Right renal pelvis (tissue), 4 donors: ENCODE data around the gene FGF16. TPM values are rescaled to one million over a fixed set of nuclear protein-coding genes. Genes with fewer than 3 reads are reported as not detected.
"Not testable (repeated sequence)": the region's sequence is repeated elsewhere in the genome, so short reads cannot be mapped to it uniquely, and the experiment has no call there.

Experiments used
- DNase-seq, 4 donors: peaks; one replicate each; pipeline ENCODE4 v3.0.0-alpha.2; 2013; ENCODE audit warnings: low read depth in 4 of 4, low spot score in 3 of 4, missing footprints in 1 of 4
- polyA plus RNA-seq, 4 donors: library from polyadenylated mRNA; unstranded; fragments of 120-200 nt; gene quantifications; one replicate each; pipeline ENCODE4 v1.2.1, GENCODE V29; 2013; ENCODE audit not compliant: insufficient read length in 4 of 4

FGF16 gene
- polyA plus RNA-seq, 4 donors = 0.12 to 0.22 (median 0.16) TPM; not detected in 1

DNA sequence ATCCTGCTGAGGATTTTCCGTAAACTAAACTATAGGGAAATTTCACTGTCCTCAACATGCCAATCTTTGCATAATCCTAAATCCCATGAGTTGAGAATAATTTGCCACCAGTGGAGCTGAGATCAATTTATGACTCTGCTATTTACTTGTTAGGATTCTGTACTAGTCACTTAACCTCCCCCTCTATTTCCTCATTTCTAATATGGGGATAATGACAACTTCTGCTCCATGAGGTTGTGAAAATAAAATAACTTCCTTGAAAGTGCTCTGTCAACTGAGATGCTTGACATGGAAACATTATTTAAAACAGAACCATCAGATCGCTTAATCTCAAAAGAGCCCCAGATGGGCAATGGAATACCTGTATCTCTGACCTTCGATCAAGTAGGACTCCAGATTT, 2.6 kb upstream of the FGF16 start:
- DNase-seq = no peak

DNA sequence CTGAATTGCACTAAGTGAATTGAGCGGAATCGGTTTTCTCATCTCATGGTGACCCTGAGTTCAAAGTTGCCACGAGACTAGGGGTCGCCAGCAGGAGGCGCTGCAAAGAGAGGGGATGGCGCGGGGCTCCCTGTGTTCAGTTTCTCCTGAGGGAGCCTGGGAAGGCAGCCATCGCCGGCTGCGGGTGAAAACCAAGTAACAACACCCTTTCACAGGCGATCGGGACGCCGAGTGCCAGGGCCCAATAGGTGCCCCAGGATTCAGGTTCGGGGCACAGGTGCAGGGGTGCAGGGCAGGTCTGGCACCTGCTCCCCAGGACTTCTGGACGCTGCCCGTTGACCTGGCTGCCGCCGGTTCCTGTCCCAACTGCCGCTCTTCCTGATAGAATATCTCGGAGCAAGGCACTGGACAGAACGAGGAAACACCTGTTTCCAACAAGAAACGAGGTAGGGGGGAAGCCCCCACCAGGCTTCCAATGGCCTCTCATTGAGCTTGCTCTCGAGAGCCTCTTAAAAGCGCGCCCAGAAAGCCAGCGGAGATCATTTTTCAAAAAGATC, 1.1 kb upstream of the FGF16 start:
- DNase-seq = no peak

DNA sequence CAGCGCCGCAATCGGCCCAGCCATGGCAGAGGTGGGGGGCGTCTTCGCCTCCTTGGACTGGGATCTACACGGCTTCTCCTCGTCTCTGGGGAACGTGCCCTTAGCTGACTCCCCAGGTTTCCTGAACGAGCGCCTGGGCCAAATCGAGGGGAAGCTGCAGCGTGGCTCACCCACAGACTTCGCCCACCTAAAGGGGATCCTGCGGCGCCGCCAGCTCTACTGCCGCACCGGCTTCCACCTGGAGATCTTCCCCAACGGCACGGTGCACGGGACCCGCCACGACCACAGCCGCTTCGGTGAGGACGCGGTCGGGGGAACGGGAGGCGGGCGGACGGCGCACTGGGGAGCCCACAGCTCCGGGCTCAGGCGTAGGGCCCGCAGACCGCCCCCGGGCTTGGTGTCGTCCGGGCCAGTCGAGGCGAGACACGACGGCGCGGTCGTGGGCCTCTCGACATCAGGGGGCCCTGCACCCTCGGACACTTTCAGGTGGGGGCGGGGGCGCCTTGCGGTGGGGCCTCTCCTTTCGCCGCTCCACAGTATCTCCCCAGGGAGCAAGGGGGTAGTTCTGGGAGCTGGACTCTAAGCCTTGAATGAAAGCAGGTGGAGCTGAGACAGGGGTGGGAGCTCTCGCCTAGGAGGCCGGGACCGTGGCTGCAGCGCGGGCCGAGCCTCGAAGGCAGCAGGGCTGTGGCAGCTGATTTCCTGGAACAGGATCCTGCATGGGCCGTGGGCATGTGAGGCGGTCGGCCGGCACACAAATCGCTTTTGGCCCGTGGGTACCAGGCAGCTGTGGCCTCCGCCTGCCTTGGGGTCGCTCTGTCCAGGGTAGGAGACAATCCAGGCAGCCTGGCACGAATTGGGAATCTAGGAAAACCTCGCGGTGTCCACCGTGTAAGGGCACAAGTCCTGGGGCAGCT, 722 bp downstream of the FGF16 start:
- no peak for DNase-seq

DNA sequence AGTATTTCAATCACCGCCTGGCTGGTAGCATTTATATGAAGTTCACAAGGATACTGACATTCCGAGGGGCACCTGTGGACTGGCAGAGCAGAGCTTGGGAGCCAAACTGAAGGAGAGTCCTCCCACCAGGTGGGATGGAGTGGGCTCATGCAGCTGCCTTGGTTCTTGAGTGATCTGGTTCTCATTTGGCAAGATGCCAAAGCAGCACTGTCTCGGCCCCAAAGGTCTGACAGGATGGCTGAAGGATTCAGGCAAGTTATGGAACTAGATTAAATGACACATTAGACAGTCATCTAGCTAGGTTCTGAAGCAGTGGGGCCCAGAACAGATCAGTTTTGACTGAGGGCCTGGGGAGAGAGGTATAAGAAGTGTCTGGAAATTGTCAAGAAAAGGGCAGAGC, 3.2 kb downstream of the FGF16 start:
- no peak for DNase-seq

DNA sequence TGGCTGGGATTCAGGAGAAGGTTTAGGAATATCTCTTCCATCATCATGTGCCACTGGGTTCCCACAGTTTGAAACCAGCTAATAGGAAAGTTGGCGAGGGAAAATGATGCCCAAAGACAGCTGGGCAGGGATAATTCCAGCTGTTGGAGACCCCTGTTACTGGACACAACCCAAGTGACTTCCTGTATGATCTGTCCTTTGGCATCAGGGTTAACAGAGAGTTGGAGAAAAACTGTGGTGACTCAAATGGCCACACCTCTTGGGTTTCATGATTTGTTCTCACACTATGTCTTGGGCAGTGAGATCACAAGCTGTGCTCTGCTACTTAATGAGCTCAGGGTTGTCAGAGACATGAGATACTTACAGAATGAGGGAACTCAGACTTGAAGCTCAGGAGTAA, 3.8 kb downstream of the FGF16 start:
- DNase-seq = no peak

DNA sequence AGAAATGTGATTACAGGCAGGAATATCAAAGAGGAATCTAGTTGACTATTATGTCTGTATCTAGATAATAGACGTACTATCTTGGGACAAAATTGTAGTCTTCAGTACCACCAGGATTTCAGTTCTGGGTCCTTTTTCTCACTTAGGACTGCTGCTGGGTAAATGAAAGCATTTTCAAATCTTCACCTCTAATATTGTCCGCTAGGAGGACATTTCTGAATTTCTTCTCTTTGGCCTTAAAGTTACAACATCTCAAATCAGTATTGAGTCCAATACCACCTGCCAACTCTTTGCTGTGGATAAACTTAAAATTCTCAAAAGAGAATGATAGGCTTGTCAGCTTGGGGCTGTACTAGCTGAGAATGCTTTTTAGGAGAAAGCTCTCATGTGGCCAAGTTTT, 6.0 kb downstream of the FGF16 start:
- no peak for DNase-seq

DNA sequence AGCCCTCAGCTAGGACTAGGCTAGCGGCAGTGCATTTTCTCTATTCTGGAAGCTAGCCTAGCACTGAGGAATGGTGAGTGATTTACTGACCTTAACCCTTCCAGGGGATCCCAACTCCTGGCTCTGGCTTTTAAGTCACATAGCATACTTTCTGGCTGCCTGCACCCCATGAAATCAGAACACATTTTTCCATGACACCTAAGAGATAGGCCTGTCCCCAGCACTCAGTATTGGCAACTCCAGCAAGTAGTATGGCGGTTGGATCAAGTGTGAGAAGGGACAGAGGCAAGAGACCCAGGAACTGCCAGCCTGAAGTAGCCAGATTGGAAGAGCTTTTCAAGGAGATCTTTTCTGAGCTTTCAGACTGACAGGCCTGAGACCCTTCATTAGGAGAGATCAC, 8.2 kb downstream of the FGF16 start:
- DNase-seq = no peak

DNA sequence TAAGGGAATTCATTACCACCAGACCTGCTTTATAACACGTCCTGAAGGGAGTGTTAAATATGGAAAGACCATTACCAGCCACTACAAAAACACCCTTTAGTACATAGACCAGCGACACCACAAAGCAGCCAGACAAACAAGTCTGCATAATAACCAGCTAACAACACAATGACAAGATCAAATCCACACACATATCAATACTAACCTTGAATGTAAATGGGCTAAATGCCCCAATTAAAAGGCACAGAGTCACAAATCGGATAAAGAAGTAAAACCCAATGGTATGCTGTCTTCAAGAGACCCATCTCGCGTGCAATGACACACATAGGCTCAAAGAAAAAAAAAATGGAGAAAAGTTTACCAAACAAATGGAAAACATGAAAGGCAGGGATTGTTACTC, 36.9 kb downstream of the FGF16 start:
- DNase-seq = no peak

DNA sequence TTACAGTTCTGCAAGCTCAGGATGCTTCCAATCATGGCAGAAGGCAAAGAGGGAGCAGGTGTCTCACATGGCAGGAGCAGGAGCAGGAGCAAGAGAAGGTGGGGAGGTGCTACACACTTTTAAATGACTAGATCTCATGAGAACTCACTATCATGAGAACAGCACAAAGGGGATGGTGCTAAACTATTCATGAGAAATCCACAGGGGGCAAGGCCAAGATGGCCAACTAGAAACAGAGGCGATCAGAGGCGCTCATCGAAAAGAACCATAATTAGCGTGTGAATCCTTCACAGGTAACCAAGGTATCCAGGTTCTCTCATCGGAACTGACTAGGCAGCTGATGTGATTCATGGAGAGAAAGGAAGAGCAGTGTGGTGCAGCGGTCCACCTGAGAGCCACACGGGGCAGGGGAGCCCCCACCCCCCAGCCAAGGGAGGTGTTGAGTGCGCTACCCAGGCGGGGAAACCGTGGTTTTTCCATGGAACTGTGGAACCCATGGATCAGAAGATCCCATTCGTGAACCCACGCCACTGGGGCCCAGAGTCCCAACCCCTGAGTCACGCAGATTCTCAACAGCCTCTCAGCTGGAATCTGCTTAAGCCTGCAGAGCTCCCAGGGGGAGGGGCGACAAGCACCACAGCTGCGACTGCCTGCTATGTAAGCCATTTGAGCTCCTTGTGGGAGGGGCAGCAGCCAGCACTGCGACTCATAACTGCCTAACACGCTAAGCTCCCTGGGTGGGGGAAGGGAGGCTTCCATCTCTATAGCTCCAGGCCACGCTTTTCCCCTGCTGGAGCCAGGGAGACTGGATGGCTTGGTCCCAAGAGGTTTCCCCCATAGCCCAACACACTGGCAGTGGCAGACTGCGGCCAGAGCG, 46.7 kb downstream of the FGF16 start:
- no peak for DNase-seq

DNA sequence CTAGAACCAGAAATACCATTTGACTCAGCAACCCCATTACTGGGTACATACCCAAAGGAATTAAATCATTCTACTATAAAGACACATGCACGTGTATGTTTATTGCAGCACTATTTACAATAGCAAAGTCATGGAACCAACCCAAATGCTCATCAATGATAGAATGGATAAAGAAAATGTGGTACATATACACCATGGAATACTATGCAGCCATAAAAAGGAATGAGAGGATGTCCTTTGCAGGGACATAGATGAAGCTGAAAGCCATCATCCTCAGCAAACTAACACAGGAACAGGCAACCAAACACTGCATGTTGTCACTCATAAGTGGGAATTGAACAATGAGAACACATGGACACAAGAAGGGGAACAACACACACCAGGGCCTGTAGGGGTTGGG, 53.0 kb downstream of the FGF16 start:
- not testable (repeated sequence) for DNase-seq

DNA sequence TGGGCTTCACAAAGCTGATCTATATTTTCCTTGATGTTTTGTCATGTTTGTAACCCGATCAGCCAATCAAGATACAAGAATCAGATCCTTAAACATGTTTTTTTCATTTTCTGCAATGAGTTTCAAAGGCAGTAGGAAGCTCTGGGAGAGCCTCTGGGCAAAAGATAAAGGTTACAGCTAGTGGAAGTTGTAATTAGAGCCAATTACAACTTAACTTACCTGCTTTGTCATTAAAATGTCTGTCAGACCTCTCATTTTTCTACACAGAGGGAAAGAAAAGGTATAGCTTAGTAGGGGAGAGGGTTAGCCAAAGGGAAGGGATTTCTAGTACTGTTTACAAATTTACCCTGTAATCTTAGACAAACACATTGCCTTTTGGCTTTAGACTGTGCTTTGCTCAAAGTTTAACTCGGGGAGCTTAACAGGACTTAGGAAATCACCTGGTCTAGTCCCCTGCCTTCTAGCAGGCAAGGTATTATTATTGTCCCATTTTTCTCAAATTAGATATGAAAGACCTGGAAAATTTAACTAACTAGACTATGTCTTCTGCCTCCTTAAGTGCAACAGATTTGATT, 55.8 kb downstream of the FGF16 start:
- DNase-seq = no peak

DNA sequence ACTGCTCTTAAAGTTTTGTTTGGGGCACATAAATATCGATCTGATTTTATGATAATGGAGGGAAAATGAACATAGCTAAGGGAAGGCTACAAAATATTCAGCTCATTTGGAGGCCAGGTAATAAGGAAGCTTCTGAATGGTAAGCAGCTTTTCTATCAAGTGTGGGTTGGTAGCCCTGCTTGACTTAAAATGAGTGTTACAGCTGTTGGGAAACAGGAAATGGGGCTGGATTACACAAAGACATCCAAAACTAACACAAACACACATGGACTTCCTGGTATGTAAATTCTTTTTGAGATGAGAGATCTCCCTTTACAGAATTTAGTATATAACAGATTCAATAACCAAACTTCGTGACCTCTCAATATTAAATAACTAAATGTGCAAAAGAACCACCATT, 58.0 kb downstream of the FGF16 start:
- DNase-seq = no peak
